HG03558 (cell line): Measurements from ENCODE around the gene NKAIN2.
A peak's percentile ranks its signal among the peaks of the same experiment; 100 is the strongest.

ENCODE experiments used
- ATAC-seq: cut with Tn5 transposase; IDR thresholded peaks from one replicate; pipeline ENCODE4 v1.9.1; 2021; ENCODE audit warnings: moderate number of reproducible peaks; ENCODE audit not compliant: unreplicated experiment; ENCODE audit errors: extremely low read depth

NKAIN2 gene

DNA sequence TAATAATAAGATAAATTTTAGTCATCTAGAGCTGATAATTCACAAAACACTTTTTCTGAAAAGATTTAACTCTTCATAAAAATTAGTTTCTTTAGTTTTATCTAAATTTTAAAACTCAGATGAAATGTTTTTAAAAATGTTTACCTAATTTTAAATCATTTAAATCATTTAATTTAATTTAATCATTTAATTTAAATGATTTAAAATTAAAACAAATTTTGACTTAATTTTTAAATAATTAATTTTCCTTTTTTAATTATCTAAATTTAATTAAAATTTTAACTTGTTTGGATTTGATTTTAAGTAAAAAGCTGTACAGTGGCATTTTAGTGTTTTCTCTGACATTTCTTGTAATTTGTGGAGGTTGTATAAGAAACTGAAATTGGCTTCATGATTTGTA is 1026.8 kb downstream of the NKAIN2 start:
- ATAC-seq: no peak

DNA sequence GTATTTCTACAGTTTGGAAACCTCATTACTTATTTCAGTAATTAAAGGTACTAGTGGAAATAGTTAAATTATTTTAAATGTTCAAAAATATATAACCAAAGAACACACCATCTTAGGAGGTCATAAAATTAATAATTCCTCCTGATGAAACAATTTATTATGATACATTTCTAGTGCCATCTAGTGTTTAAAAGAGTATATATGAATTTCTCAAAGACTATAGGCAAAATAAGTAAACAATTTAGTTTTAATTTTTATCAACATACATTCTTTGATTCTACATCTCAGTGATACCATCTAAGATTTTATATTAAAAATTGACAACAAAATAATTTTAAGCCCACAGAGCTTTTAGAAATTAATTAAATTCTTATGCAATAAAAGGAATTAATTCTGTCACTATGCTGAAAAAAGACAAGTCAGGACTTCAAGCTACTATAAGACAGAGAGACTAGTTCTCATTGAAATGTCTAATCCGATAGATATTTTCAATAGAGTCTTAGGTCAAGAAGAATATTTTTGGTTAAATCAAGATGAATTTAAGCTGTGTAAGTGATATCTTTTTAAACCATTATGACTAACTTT is 1050.8 kb downstream of the NKAIN2 start:
- ATAC-seq: no peak

DNA sequence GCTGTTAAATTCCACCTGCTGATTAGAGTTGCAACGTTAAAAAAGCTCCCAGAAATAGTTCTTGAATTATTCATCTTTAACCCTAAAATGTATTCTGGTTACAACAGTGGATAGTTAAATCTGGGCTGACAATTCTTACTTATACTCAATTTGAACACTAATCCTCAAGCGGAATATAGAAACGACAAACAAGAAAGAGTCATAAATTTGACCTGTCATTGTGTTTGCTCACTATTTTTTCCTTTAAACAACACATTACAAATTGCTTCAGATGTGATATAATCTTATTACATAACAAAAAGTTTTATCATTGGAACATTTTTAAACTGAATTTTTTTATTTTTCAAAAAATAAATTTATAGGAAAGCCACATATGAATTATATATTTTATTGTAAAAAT is 1054.1 kb downstream of the NKAIN2 start:
- ATAC-seq: no peak

DNA sequence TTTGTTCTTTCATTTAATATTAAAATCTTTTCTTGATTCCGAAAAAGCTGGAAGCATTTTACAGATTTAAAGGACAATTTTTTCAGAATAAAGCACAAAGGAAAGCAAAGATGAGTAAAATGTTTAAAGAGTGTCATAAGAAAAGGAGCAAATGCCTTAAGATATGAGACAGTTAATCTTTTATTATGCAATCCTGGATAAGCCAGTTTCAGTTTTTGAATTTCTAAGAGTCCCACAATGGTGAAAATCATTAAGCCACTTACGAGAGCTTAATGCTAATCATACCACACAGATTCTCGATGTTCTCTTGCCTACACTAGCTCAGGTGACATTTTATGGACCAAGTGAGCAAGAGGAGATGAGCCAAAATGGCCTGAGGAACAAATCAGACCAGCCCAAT is 1054.9 kb downstream of the NKAIN2 start:
- ATAC-seq: no peak

DNA sequence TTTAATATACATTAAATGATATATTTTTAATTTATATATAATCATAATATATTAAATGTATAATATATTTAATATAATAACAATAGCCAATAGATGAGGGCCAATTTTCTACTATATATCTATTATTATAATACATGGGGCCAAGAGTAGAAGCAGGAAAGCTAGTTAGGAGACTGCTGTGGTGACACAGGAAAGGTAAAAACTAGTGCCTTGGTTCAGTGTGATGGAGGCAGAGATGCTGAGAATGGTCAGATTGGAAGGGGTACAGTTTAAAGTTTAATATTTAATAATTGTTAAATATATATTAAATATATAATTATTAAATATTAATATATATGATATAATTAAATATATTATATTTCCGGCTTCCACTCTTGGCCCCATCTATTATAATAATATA is 1055.7 kb downstream of the NKAIN2 start:
- ATAC-seq: no peak

DNA sequence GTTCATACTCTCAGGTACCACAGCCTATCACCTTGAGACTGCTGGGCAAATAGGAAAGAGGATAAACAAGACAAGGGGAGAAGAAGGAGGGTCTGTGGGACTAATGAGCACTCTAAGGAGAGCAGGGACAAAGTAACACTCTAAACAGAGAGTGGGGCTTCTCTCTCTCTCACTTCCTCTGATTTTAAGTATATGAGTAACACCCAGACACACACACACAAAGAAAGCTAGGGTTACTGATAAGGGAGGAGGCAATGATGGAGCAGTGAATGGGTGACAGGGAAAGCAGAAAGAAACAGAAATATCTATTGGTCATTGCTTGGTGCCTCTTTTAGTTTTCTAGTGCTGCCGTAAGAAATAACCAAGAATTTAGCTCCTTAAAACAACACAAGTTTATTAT is 1062.4 kb downstream of the NKAIN2 start:
- ATAC-seq: no peak

DNA sequence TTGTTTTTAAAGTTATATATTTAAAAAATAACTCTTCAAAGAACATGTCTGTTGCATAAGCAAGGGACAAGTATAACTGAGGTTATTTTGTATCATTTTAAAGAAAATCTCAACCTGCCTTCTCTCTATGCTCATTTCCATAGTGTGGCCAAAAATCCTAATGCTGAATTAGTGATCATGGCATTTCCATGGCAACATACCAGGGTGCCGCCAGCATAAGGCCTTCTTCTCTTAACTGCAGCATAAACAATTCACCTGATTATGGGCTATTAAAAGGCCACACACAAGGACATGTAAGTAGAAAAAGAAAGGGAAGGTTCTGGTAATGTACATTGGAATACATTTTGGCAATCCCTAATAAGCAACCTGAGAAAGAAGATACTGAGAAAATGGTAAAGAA is 1063.5 kb downstream of the NKAIN2 start:
- no peak for ATAC-seq

DNA sequence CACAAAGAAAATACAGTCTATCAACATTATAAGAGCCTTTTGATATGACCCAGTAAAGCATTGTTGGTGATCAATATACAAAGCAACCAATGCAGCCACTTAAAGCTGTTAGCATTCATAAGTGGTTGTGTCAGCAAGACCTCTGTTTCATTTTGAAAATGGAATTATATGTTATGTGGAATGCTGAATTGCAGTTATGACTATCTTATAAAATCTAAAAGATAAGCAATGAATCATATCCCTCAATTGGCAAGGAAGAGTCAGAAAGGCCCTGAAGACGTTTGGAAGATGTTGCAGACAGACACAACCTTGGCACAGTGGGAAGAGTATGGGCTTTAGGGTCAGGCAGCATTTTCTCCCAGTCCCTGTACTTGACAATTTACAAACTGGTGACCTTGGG is 1064.8 kb downstream of the NKAIN2 start:
- no peak for ATAC-seq

DNA sequence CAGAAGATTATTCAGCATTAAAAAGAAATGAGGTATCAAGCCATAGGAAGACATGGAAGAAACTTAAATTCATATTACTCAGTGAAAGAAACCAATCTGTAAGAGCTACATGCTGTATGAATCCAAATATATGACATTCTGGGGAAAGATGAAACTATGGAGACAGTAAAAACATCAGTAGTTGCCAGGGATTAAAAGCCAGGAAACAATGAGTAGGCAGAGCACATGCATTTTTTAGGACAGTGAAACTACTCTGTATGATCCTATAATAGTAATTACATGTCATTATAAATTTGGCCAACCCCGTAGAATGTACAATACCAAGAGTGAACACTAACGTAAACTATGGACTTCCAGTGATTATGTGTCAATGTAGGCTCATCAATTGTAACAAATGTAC is 1065.8 kb downstream of the NKAIN2 start:
- ATAC-seq: no peak

DNA sequence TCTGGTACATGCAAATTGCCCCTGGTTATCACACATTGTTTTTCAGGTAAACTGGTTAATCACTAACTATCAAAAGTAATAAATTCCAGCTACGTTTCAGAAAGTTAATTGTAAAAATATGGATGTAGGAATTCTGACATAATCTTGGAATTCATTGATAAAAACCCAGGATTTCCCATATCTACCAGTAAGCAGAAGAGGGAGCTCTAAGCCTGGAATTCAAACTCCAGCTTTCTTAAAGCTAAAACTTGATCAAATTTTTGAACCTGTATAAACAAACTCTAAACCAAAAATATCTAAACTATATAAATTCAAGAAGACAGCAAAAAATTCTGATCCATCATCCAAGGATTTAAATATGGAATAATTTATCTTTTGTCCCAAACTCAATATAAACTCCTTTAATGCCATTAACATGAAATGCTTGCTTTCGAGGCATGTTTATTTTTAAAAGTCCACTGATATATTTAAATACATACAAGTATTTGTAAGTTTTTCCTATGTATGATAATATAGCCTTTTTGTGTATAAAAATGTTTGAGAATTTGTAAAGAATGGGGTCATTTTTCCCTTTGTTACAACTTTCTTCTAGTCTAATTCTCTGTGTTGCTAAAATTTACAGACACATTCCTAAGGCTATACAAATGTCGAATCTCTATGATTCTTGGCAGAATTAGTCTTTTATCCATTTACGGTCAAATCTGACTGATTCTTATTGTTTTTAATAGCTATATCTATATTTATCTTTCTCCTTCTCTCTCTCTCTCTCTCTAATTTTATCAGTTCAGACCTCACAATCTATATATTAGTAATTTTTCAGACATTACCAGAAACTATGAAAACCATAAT is 1067.2 kb downstream of the NKAIN2 start:
- ATAC-seq: no peak

DNA sequence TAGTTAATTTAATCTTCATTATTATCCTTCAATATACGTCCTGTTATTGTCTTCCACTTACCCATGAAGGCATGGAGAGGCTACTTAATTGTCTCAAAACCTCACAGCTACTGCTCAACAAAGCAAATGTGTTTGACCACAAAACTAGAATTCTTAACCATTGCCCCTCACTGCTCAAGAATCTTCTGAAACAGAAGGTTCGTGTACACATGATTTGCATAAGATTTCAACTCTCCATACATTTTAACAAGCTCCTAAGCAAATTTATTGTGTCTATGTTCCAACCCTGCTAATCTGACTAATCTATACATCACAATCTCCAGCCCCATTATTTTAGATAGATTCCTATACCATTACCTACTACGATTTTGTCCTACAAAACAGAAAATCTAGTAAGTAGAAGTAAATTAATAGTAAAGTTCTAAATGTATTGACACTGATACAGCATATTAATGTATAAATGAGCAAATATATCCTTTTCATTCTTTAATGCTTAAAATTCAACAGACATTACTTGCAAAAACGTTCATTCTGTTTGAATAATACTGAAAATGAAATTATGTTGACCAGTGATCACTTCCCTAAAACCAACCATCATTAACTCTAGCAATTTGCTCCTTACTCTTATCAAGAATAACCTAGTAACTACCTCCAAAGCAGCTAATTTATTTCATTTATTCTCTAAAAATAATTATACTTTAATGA is 1068.8 kb downstream of the NKAIN2 start:
- peak; percentile 60 for ATAC-seq

DNA sequence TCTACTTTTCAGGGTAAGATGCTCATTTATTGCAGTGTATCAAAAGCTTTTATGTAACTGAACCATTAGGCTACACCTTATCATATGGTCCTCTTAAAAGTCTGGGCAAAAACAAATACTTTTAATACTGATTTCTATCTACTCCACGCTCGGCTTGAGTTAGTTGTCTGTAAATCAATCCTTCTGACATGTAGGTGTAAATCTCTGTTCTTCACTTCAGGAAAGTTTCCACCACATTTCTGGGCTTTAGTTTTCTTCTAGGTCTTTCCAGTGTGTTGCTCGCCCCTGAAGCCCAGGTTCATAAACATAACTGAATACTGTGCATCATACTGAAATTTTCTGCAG is 1069.4 kb downstream of the NKAIN2 start:
- peak; percentile 11 for ATAC-seq
